LNCAP (cell line): ENCODE results near the gene PRDM15.

Source experiments
- TF ChIP-seq, protein P1 (sequence below): fragments of 450-650 bp; IDR thresholded peaks from 2 replicates; pipeline ENCODE4 v1.5.1; 2017; ENCODE audit warnings: mild to moderate bottlenecking

The PRDM15 gene

DNA sequence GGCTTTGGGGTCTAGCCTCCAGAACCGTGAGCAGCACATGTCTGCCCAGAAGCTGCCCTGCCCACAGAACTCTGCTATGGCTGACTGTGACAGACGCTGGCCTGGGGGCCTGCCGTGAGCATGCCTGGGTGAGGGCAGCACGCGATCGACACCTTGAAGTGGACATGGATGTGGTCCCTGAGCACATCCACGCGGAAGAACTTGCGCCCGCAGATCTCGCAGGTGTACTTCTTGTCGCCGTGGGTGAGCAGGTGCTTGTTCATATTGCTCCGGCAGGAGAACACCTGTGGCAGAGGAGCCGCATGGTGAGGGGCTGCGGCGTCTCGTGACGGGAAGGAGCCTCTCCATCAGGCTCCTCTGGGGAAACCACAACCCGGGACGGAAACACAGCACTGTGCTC lies 56.0 kb downstream of the PRDM15 start:
- TF ChIP-seq, protein P1, sequence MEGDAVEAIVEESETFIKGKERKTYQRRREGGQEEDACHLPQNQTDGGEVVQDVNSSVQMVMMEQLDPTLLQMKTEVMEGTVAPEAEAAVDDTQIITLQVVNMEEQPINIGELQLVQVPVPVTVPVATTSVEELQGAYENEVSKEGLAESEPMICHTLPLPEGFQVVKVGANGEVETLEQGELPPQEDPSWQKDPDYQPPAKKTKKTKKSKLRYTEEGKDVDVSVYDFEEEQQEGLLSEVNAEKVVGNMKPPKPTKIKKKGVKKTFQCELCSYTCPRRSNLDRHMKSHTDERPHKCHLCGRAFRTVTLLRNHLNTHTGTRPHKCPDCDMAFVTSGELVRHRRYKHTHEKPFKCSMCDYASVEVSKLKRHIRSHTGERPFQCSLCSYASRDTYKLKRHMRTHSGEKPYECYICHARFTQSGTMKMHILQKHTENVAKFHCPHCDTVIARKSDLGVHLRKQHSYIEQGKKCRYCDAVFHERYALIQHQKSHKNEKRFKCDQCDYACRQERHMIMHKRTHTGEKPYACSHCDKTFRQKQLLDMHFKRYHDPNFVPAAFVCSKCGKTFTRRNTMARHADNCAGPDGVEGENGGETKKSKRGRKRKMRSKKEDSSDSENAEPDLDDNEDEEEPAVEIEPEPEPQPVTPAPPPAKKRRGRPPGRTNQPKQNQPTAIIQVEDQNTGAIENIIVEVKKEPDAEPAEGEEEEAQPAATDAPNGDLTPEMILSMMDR = no peak

DNA sequence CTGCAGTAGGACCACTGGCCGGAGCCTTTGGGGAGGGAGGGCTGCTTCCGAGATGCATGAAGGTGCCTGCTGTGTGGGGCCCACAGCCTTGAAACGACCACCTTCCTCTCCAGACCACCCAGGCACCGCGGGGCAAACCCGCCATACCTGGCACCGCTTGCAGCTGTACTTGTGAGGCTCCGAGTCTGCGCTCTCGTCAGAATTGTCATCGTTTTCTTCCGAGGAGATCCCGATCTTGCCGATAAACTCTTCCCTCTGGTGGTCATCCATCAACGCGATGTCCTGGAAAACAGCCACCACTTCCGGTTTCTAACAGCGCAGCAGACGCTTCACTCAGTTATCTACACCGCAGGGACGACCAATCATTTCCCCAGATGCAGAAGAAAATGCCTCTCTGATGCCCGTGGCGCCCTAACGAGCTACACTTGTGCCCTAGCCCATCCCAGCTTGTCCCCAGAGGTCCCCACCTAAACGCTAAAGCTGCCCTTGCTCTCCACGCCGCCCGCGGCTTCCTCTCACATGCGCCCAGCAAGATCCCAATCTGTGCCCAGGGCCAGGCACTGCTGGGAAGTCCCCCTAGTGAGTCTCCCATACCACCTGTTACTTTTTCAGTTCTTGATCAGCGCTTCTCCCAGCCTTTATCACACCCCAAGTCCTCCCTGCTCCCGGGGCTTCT lies 57.2 kb downstream of the PRDM15 start:
- TF ChIP-seq, protein P1 = no peak

DNA sequence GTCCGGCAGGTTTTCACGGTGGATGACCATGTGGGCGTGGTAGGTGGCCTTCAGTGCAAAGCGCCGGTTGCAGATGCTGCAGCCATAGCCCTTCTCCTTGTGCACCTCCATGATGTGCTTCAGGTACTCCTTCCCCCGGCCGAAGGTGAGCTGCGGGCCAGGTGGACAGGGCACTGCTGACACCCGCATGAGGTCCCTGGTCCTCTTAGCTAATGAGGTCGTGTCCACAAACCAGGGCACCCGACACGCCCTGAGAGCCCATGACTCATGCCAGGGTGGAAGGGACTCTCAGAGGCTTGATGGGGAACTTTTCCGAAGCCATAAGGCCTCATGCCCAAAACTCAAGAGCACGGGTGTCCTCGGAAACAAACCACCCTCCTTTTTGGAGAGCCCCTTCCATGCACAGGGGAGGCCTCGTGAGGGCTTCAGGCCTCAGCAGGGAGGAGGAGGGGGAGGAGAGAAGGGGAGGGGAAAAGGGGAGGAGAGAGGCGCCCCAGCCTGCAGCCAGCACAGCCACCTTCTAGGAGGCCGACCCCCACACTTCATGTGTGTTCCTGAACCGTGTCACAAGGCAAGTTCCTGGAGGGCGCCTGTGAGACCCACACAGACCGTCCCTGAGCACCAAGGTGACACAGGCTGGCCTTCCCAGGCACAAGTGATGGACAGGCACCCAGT lies 57.9 kb downstream of the PRDM15 start:
- TF ChIP-seq, protein P1 = no peak

DNA sequence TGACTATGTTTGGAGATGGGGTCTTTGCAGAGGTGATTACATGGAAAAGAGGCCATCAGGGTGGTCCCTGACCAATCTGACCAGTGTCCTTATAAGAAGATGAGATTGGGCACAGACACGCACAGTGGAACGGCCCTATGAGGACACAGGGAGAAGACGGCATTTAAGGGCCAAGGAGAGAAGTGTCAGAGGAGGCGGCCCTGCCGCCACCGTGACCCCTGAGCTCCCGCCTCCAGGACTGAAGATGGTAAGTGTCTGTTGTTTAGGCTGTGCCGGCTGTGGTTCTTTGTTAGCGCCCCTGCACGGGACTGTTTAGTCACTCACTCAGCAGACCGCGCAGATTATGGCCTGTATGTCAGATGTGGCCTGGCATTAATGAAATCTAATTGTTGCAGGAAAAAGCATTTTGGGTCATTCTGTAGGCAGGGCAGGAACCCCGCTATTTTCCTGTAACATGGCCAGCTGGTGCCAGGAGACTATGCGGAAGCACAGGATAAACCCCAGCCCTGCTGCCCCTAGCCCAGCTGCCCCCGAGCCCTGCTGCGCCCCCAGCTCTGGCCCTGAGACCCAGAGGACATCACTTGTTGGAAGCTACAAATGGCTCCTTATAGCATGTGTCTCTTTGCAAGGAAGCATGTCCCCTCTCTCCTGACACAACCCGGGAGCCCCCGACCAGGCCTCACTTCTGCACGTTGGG lies 58.6 kb downstream of the PRDM15 start:
- TF ChIP-seq, protein P1 = no peak

DNA sequence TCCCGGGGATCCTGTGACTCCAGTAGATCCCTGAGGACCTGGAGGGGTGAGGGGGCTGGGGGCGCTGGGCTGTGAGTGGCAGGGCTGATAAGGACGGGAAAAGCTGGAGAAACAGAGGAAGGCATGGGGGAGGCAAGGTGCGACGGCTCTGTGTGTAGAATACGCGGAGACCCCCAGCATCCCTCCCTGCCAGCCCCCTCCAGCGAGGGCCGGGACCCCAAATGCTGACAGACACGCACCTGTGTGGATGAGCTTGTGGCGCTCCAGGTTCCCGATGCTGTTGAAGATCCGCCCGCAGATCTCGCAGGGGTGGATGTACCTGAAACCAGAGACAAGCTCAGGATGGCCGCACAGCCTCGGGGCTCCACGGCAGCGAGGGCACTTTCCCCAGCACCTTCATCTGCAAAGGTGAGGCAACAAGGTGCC lies 59.3 kb downstream of the PRDM15 start:
- TF ChIP-seq, protein P1 = no peak

DNA sequence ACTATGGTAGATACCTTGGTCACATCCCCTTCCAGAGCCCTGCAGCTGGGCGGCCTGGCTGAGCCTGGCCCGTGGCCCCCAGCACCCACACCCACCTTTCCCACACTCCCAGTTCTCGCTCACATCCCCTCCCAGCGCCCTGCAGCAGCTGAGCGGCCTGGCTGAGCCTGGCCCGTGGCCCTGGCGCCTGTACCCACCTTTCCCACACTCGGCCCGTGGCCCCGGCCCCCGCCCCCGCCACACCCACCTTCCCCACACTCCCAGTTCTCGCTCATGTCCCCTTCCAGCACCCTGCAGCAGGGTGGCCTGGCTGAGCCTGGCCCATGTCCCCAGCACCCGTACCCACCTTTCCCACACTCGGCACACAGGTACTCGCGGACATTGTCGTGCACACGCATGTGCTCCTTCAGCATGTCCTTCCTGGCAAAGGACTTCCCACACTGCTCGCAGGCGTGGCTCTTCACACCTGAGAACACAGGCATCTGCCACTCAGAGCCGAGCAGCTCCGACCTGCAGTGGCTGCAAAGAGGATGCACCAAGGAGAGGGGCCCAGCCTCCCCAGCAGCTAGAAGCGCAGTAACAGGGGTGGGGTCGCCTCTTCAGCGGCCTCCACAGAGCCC lies 59.8 kb downstream of the PRDM15 start:
- TF ChIP-seq, protein P1 = no peak
